Measurements from ENCODE around the gene CDC20.
A peak's percentile ranks its signal among the peaks of the same experiment; 100 is the strongest.
"Not testable (repeated sequence)": the region's sequence is repeated elsewhere in the genome, so short reads cannot be mapped to it uniquely, and the experiment has no call there.

CDC20 gene

GRCh38 chr1:43392702-43393101 is 33.9 kb downstream of the CDC20 start:
- CTCF ChIA-PET: no interaction called here
- POLR2A ChIA-PET: no interaction called here
- DNase-seq (ENCODE audit: extremely low spot score): no peak
- TF ChIP-seq ZNF384 (IDR thresholded peaks at IDR 0.05): no peak
- TF ChIP-seq TARDBP (IDR thresholded peaks at IDR 0.05): no peak
- no peak for TF ChIP-seq SP1 (IDR thresholded peaks at IDR 0.05)
- no peak for TF ChIP-seq ARNT (IDR thresholded peaks at IDR 0.05)
- TF ChIP-seq FOXM1 (IDR thresholded peaks at IDR 0.05; ENCODE audit: borderline replicate concordance): no peak
- no peak for TF ChIP-seq ELF4 (IDR thresholded peaks at IDR 0.05)
- TF ChIP-seq, protein P1, sequence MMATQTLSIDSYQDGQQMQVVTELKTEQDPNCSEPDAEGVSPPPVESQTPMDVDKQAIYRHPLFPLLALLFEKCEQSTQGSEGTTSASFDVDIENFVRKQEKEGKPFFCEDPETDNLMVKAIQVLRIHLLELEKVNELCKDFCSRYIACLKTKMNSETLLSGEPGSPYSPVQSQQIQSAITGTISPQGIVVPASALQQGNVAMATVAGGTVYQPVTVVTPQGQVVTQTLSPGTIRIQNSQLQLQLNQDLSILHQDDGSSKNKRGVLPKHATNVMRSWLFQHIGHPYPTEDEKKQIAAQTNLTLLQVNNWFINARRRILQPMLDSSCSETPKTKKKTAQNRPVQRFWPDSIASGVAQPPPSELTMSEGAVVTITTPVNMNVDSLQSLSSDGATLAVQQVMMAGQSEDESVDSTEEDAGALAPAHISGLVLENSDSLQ (IDR thresholded peaks at IDR 0.05): no peak
- TF ChIP-seq BHLHE40 (IDR thresholded peaks at IDR 0.05; ENCODE audit: borderline replicate concordance): no peak
- TF ChIP-seq SUZ12 (IDR thresholded peaks at IDR 0.05): no peak

DNA sequence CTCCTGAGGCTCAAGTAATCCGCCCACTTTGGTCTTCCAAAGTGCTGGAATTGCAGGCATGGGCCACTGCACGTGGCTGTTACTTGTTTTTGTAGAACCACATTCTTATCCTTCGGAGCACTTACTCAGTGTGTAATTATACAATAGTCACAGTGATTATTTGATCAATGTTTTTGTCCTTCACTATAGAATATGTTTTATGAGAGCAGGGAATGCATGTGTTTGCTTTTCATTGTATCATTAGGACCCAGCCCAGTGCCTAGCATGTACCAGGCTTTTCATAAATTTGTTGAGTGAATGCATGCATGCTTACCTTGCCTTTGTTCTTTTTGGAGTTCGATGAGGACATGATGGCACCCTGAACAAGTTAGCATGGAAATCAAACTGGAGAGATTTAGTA is 36.7 kb downstream of the CDC20 start:
- CTCF ChIA-PET: no interaction called here

DNA sequence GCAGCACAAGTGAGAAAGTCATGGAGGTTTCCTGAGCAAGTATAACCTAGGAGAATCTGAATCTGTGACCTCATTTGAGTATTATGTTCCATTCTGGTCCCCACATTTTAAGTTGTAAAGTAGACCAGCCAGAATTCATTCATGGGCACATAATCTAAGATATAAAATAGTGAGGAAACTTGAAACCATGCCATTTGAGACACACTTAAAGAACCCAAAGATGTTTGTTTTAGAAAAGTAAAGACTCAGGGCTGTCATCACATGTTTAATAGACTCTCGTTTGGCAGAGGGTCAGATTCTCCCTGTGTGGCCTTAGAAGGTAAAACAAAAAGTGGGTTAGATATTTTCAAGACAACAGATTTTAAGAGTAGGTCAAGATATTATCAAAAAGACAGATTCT is 37.3 kb downstream of the CDC20 start:
- ChIA-PET POLR2A (no interaction called here), CTCF (interaction anchor here (1.1 kb wide), 1 partner anchor 18 kb away, joined by 3 read pairs; no protein-coding TSS in a partner anchor)
- peak; percentile 12 for DNase-seq (ENCODE audit: extremely low spot score)
- no peak for TF ChIP-seq FOXM1 (IDR thresholded peaks at IDR 0.05; ENCODE audit: borderline replicate concordance)
- no peak for TF ChIP-seq BHLHE40 (IDR thresholded peaks at IDR 0.05; ENCODE audit: borderline replicate concordance)
- TF ChIP-seq CTBP1 (IDR thresholded peaks at IDR 0.05; ENCODE audit: borderline replicate concordance): 0 out of 2 replicates have a peak, but pooled peaks have one; percentile 32
- TF ChIP-seq FOXA1 (IDR thresholded peaks at IDR 0.05): 0 out of 2 replicates have a peak, but pooled peaks have one; percentile 27

More for the DNA sequence above, 36.7 kb downstream of the CDC20 start:
- POLR2A ChIA-PET: no interaction called here
- TF ChIP-seq FOXA1 (IDR thresholded peaks at IDR 0.05) (no peak), FOXK2 (IDR thresholded peaks at IDR 0.05) (no peak), TARDBP (IDR thresholded peaks at IDR 0.05) (no peak), ELF4 (IDR thresholded peaks at IDR 0.05) (no peak), FOXM1 (IDR thresholded peaks at IDR 0.05; ENCODE audit: borderline replicate concordance) (no peak), ARNT (IDR thresholded peaks at IDR 0.05) (no peak), HDGF (IDR thresholded peaks at IDR 0.05; ENCODE audit: borderline replicate concordance) (no peak), ZNF384 (IDR thresholded peaks at IDR 0.05) (no peak), LEF1 (IDR thresholded peaks at IDR 0.05; ENCODE audit: borderline replicate concordance) (no peak), L3MBTL2 (conservative IDR thresholded peaks at IDR 0.05) (no peak), NFRKB (IDR thresholded peaks at IDR 0.05) (no peak), CTBP1 (IDR thresholded peaks at IDR 0.05; ENCODE audit: borderline replicate concordance) (no peak), SUZ12 (IDR thresholded peaks at IDR 0.05) (no peak), SP1 (IDR thresholded peaks at IDR 0.05) (no peak), BHLHE40 (IDR thresholded peaks at IDR 0.05; ENCODE audit: borderline replicate concordance) (no peak)
- TF ChIP-seq, protein P1 (IDR thresholded peaks at IDR 0.05): no peak
- no peak for DNase-seq (ENCODE audit: extremely low spot score)

- ChIA-PET CTCF (no interaction called here), POLR2A (no interaction called here)
- DNase-seq (ENCODE audit: extremely low spot score): no peak
- TF ChIP-seq CTBP1 (IDR thresholded peaks at IDR 0.05; ENCODE audit: borderline replicate concordance): no peak
Measured at GRCh38 chr1:43398227-43398626, 39.4 kb downstream of the CDC20 start.

- DNase-seq (ENCODE audit: extremely low spot score); CTCF ChIA-PET: not testable (repeated sequence)
- POLR2A ChIA-PET: interaction anchor here (0.9 to 1.1 kb wide), 2 partner anchors 10 to 42 kb away, joined by 4 read pairs; no protein-coding TSS in a partner anchor
Measured at GRCh38 chr1:43400441-43400840, 41.7 kb downstream of the CDC20 start.

DNA sequence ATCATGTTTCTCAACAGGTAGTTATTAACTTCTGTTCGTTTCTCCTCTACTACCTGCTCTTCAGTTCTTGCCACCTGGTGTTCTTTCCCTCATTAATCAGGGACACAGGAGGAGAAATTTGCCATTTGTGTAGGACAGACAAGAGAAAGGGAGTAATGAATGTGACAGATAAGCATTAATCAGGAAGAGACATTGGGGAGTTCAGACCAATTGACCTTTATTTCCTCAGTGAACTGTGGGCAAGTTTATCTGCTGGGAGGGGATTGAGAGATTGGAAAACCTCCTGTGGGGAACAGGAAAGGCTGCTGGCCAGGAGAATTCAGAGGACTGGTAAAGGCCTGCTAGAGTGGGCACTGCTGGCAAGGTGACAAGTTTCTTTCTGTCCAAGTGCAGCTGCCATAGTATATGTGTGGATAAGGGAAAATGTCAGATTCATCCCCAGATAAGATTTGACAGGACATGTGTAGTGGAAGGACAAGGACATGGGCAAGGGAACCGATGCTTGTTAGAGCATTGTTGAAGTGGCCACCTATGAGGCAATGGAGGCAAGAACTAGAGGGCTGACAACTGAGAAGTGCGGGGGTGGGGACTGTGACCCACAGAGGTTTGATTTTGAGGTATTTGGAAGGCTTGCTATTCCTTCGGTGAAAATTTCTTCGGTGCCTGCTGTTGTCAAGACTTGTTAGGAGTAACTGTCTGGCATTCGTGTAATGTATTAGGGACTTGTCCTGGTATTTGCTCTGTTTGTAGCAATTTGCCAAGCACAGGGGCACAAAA is 43.5 kb downstream of the CDC20 start:
- no peak for TF ChIP-seq NFRKB (IDR thresholded peaks at IDR 0.05)
- TF ChIP-seq FOXM1 (IDR thresholded peaks at IDR 0.05; ENCODE audit: borderline replicate concordance): no peak
- no peak for TF ChIP-seq SP1 (IDR thresholded peaks at IDR 0.05)
- no peak for TF ChIP-seq HDGF (IDR thresholded peaks at IDR 0.05; ENCODE audit: borderline replicate concordance)
- no peak for TF ChIP-seq L3MBTL2 (conservative IDR thresholded peaks at IDR 0.05)
- TF ChIP-seq ARNT (IDR thresholded peaks at IDR 0.05): no peak
- TF ChIP-seq FOXA1 (IDR thresholded peaks at IDR 0.05): no peak
- no peak for TF ChIP-seq FOXK2 (IDR thresholded peaks at IDR 0.05)
- TF ChIP-seq TARDBP (IDR thresholded peaks at IDR 0.05): no peak
- TF ChIP-seq ELF4 (IDR thresholded peaks at IDR 0.05): no peak
- no peak for TF ChIP-seq ZNF384 (IDR thresholded peaks at IDR 0.05)
- TF ChIP-seq LEF1 (IDR thresholded peaks at IDR 0.05; ENCODE audit: borderline replicate concordance): no peak
- TF ChIP-seq BHLHE40 (IDR thresholded peaks at IDR 0.05; ENCODE audit: borderline replicate concordance): no peak
- TF ChIP-seq, protein P1 (IDR thresholded peaks at IDR 0.05): no peak
- no peak for TF ChIP-seq SUZ12 (IDR thresholded peaks at IDR 0.05)
- no peak for TF ChIP-seq CTBP1 (IDR thresholded peaks at IDR 0.05; ENCODE audit: borderline replicate concordance)
- CTCF ChIA-PET: no interaction called here
- POLR2A ChIA-PET: interaction anchor here (1.2 kb wide), 1 partner anchor 13 kb away, joined by 3 read pairs; the partner anchor contains the start of genes MED8 and SZT2
- no peak for DNase-seq (ENCODE audit: extremely low spot score)
